Measurements from ENCODE around the gene RPGR.

RPGR gene

GRCh38 chrX:38327007-38327774 is at the start of gene RPGR:
RPGR (minus strand) TSS chrX:38327509; CDS start chrX:38327367, 142 bp downstream.
- peak; percentile 84 for TF ChIP-seq CTCF (IDR thresholded peaks at IDR 0.05)
- H3K4me3 ChIP-seq (ENCODE audit: low read depth in 1 of 2, low read length in 1 of 2), result peak within 1 kb of the TSS; percentile 75 to 81
- no peaks in the 10 kb centered on the region for H3K27me3 ChIP-seq
- peak within 1 kb of the TSS; percentile 94 for H3K27ac ChIP-seq
- peaks cover 6 to 12% of the 10 kb centered on the region in 2 experiments for H3K4me1 ChIP-seq (ENCODE audit: control insufficient read depth in 1 of 2, insufficient read depth in 1 of 2, low read depth in 1 of 2, low read length in 1 of 2)
- H3K9me3 ChIP-seq, result no peaks in the 10 kb centered on the region
- no peaks in the 10 kb centered on the region for H3K36me3 ChIP-seq

GRCh38 chrX:38376747-38377146 is 49.4 kb upstream of the RPGR start:
- no peak overlapping the region for H3K4me3 ChIP-seq (ENCODE audit: low read depth in 1 of 2, low read length in 1 of 2)
- H3K4me1 ChIP-seq (ENCODE audit: control insufficient read depth in 1 of 2, insufficient read depth in 1 of 2, low read depth in 1 of 2, low read length in 1 of 2), result no peaks in the 10 kb centered on the region
- no peak for TF ChIP-seq CTCF (IDR thresholded peaks at IDR 0.05)
- no peaks in the 10 kb centered on the region for H3K27me3 ChIP-seq
- no peaks in the 10 kb centered on the region for H3K36me3 ChIP-seq
- no peaks in the 10 kb centered on the region for H3K9me3 ChIP-seq
- H3K27ac ChIP-seq, result no peak overlapping the region

- no peaks in the 10 kb centered on the region for H3K36me3 ChIP-seq
- H3K27me3 ChIP-seq, result no peaks in the 10 kb centered on the region
- no peak overlapping the region for H3K4me3 ChIP-seq (ENCODE audit: low read depth in 1 of 2, low read length in 1 of 2)
- H3K4me1 ChIP-seq (ENCODE audit: control insufficient read depth in 1 of 2, insufficient read depth in 1 of 2, low read depth in 1 of 2, low read length in 1 of 2), result no peaks in the 10 kb centered on the region
- H3K9me3 ChIP-seq, result no peaks in the 10 kb centered on the region
- no peak for TF ChIP-seq CTCF (IDR thresholded peaks at IDR 0.05)
- H3K27ac ChIP-seq, result no peak overlapping the region
These were observed 48.6 kb upstream of the RPGR start for GRCh38 chrX:38375891-38376290.

GRCh38 chrX:38374431-38374830 is 47.1 kb upstream of the RPGR start:
- no peak for TF ChIP-seq CTCF (IDR thresholded peaks at IDR 0.05)
- Histone ChIP-seq H3K4me1 (ENCODE audit: control insufficient read depth in 1 of 2, insufficient read depth in 1 of 2, low read depth in 1 of 2, low read length in 1 of 2) (no peaks in the 10 kb centered on the region), H3K36me3 (no peaks in the 10 kb centered on the region), H3K27me3 (no peaks in the 10 kb centered on the region), H3K27ac (no peak overlapping the region), H3K9me3 (no peaks in the 10 kb centered on the region), H3K4me3 (ENCODE audit: low read depth in 1 of 2, low read length in 1 of 2) (no peak overlapping the region)

GRCh38 chrX:38371641-38372040 is 44.3 kb upstream of the RPGR start:
- H3K4me1 ChIP-seq (ENCODE audit: control insufficient read depth in 1 of 2, insufficient read depth in 1 of 2, low read depth in 1 of 2, low read length in 1 of 2), result no peaks in the 10 kb centered on the region
- H3K4me3 ChIP-seq (ENCODE audit: low read depth in 1 of 2, low read length in 1 of 2), result no peak overlapping the region
- H3K9me3 ChIP-seq, result no peaks in the 10 kb centered on the region
- TF ChIP-seq CTCF (IDR thresholded peaks at IDR 0.05), result no peak
- H3K36me3 ChIP-seq, result no peaks in the 10 kb centered on the region
- H3K27me3 ChIP-seq, result no peaks in the 10 kb centered on the region
- no peak overlapping the region for H3K27ac ChIP-seq

Measured in neutrophil (primary cell).